GM19397 (cell line): ENCODE measurements around the gene RIC8B.
A peak's percentile ranks its signal among the peaks of the same experiment; 100 is the strongest.
"Not testable (repeated sequence)": the region's sequence is repeated elsewhere in the genome, so short reads cannot be mapped to it uniquely, and the experiment has no call there.

Experiments
- ATAC-seq: cut with Tn5 transposase; IDR thresholded peaks from one replicate; pipeline ENCODE4 v1.9.1; 2021; ENCODE audit warnings: mild to moderate bottlenecking, moderate library complexity; ENCODE audit not compliant: unreplicated experiment

The RIC8B gene

GRCh38 chr12:106774005-106774807 is at the start of gene RIC8B:
TSS of gene RIC8B (plus strand) at chr12:106774682. CDS start at chr12:106774746, 64 bp downstream.
- peak; percentile 90 for ATAC-seq

GRCh38 chr12:106724934-106725333 is 49.5 kb upstream of the RIC8B start:
- no peak for ATAC-seq

GRCh38 chr12:106726603-106727202 is 47.8 kb upstream of the RIC8B start:
- ATAC-seq, result not testable (repeated sequence)

GRCh38 chr12:106729611-106730010 is 44.9 kb upstream of the RIC8B start:
- no peak for ATAC-seq

- ATAC-seq, result no peak
These were observed 41.6 kb upstream of the RIC8B start for GRCh38 chr12:106732890-106733289.

- ATAC-seq, result no peak
These were observed 40.8 kb upstream of the RIC8B start for GRCh38 chr12:106733660-106734059.

- no peak for ATAC-seq
These were observed 38.2 kb upstream of the RIC8B start for GRCh38 chr12:106736051-106736957.

GRCh38 chr12:106739318-106739717 is 35.2 kb upstream of the RIC8B start:
- no peak for ATAC-seq

- no peak for ATAC-seq
These were observed 34.5 kb upstream of the RIC8B start for GRCh38 chr12:106739815-106740530.

GRCh38 chr12:106740818-106741217 is 33.7 kb upstream of the RIC8B start:
- no peak for ATAC-seq

- no peak for ATAC-seq
These were observed 33.2 kb upstream of the RIC8B start for GRCh38 chr12:106741247-106741646.

GRCh38 chr12:106743270-106743988 is 31.1 kb upstream of the RIC8B start:
- ATAC-seq, result no peak

- no peak for ATAC-seq
These were observed 29.9 kb upstream of the RIC8B start for GRCh38 chr12:106744600-106744999.

- no peak for ATAC-seq
These were observed 29.2 kb upstream of the RIC8B start for GRCh38 chr12:106745181-106745745.

- ATAC-seq, result no peak
These were observed 26.5 kb upstream of the RIC8B start for GRCh38 chr12:106747973-106748436.

GRCh38 chr12:106750524-106750923 is 24.0 kb upstream of the RIC8B start:
- no peak for ATAC-seq

- ATAC-seq, result peak; percentile 96
These were observed 21.0 kb upstream of the RIC8B start for GRCh38 chr12:106753526-106753925.

- no peak for ATAC-seq
These were observed 20.2 kb upstream of the RIC8B start for GRCh38 chr12:106754331-106754730.

- ATAC-seq, result no peak
These were observed 16.7 kb upstream of the RIC8B start for GRCh38 chr12:106757623-106758348.
